GM21576 (cell line): ENCODE results near the gene TUBD1.
"Not testable (repeated sequence)": the region's sequence is repeated elsewhere in the genome, so short reads cannot be mapped to it uniquely, and the experiment has no call there.

Experiments
- ATAC-seq: cut with Tn5 transposase; IDR thresholded peaks from one replicate; pipeline ENCODE4 v1.9.1; 2021; ENCODE audit warnings: mild to moderate bottlenecking, moderate library complexity; ENCODE audit not compliant: unreplicated experiment

Gene TUBD1

GRCh38 chr17:59845595-59846393 is 46.9 kb downstream of the TUBD1 start:
- no peak for ATAC-seq

- ATAC-seq, result no peak
Measured at GRCh38 chr17:59844884-59845594, 47.7 kb downstream of the TUBD1 start.

GRCh38 chr17:59842901-59843652 is 49.7 kb downstream of the TUBD1 start:
- no peak for ATAC-seq

- not testable (repeated sequence) for ATAC-seq
Measured at GRCh38 chr17:59841882-59842263, 50.9 kb downstream of the TUBD1 start.

GRCh38 chr17:59841091-59841881 is 51.5 kb downstream of the TUBD1 start:
- not testable (repeated sequence) for ATAC-seq

GRCh38 chr17:59840329-59841090 is 52.2 kb downstream of the TUBD1 start:
- no peak for ATAC-seq

- no peak for ATAC-seq
Measured at GRCh38 chr17:59839651-59840328, 53.0 kb downstream of the TUBD1 start.

GRCh38 chr17:59838052-59838916 is 54.5 kb downstream of the TUBD1 start:
- no peak for ATAC-seq

- ATAC-seq, result peak; percentile 73
Measured at GRCh38 chr17:59837308-59838051, 55.3 kb downstream of the TUBD1 start.

- ATAC-seq, result no peak
Measured at GRCh38 chr17:59832883-59833379, 59.8 kb downstream of the TUBD1 start.

- no peak for ATAC-seq
Measured at GRCh38 chr17:59830846-59831486, 61.8 kb downstream of the TUBD1 start.

GRCh38 chr17:59830007-59830630 is 62.6 kb downstream of the TUBD1 start:
- no peak for ATAC-seq

- ATAC-seq, result peak; percentile 67
Measured at GRCh38 chr17:59829217-59830006, 63.3 kb downstream of the TUBD1 start.

GRCh38 chr17:59828819-59829216 is 63.9 kb downstream of the TUBD1 start:
- not testable (repeated sequence) for ATAC-seq

GRCh38 chr17:59828478-59828760 is 64.3 kb downstream of the TUBD1 start:
- no peak for ATAC-seq
